GM12874 (cell line): Measurements from ENCODE around the gene LPP.

Source experiments
- CTCF ChIP-seq: IDR thresholded peaks from 2 replicates; pipeline ENCODE4 v1.5.1; 2011; ENCODE audit warnings: low read depth, mild to moderate bottlenecking, control low read depth, low read length, moderate library complexity; ENCODE audit not compliant: insufficient read depth

LPP gene

GRCh38 chr3:188877381-188877780 is 723.4 kb downstream of the LPP start:
- no peak for TF ChIP-seq CTCF

- no peak for TF ChIP-seq CTCF
These were observed 724.1 kb downstream of the LPP start for GRCh38 chr3:188878076-188878475.

- no peak for TF ChIP-seq CTCF
These were observed 728.1 kb downstream of the LPP start for GRCh38 chr3:188881954-188882641.

GRCh38 chr3:188884299-188885043 is 730.5 kb downstream of the LPP start:
- TF ChIP-seq CTCF: no peak

GRCh38 chr3:188888321-188889053 is 734.5 kb downstream of the LPP start:
- no peak for TF ChIP-seq CTCF

- TF ChIP-seq CTCF: no peak
These were observed 735.1 kb downstream of the LPP start for GRCh38 chr3:188889054-188889491.

GRCh38 chr3:188890572-188891270 is 736.8 kb downstream of the LPP start:
- no peak for TF ChIP-seq CTCF
